ENCODE results near the gene TUBA3E.
"Not testable (repeated sequence)": the region's sequence is repeated elsewhere in the genome, so short reads cannot be mapped to it uniquely, and the experiment has no call there.

Gene TUBA3E

GRCh38 chr2:130142396-130143265, 55.6 kb downstream of the TUBA3E start:
- not testable (repeated sequence) for DNase-seq

All from hematopoietic multipotent progenitor cell treated with erythropoietin and hydrocortisone succinate and interleukin-3 and kit ligand, for 6 days (in vitro differentiated cells).